IMR-90 (cell line): Measurements from ENCODE around the gene CENPP. TPM values are rescaled to one million over a fixed set of nuclear protein-coding genes. Genes with fewer than 3 reads are reported as not detected.

ENCODE experiments used
- ATAC-seq: fragments of 200-7000 bp; cut with Tn5 transposase; 2 replicates; pipeline ENCODE4 v1.9.1; 2020; ENCODE audit warnings: low read depth, mild to moderate bottlenecking, moderate library complexity
- BruUV-seq: library from RNA; stranded (reverse); fragments of 400-500 nt; replicated peaks from 2 replicates; lab custom pipeline; 2021; lab: Mats Ljungman, UMichigan
- CTCF ChIA-PET: fragments of 300-600 bp; formaldehyde crosslinking; extraction: SDS; loops from one replicate; lab custom pipeline; 2021; ENCODE audit warnings: antibody characterized with exemption; lab: Yijun Ruan, JAX
- POLR2A ChIA-PET: fragments of 300-600 bp; sonication (Branson Sonifier 250); formaldehyde crosslinking; loops from one replicate; lab custom pipeline; 2022; ENCODE audit warnings: antibody characterized with exemption; ENCODE audit not compliant: unreplicated experiment; lab: Charles Lee
- DNase-seq: peaks from one replicate; pipeline ENCODE4 v3.0.0; 2013
- H2AFZ ChIP-seq: replicated peaks from 2 replicates; pipeline ENCODE3; 2013; ENCODE audit warnings: low read length, mild to moderate bottlenecking; ENCODE audit not compliant: poor library complexity
- H2AK5ac ChIP-seq: 2 replicates; pipeline ENCODE4 v1.6.1; 2013; ENCODE audit warnings: low read depth, low read length, inconsistent platforms
- H2AK9ac ChIP-seq: replicated peaks from 2 replicates; pipeline ENCODE3; 2013; ENCODE audit warnings: mild to moderate bottlenecking, low read depth, low read length, moderate library complexity; ENCODE audit not compliant: poor library complexity
- H2BK120ac ChIP-seq: 2 replicates; pipeline ENCODE4 v1.6.1; 2013; ENCODE audit warnings: low read depth, low read length, inconsistent platforms
- H2BK15ac ChIP-seq: 3 replicates; pipeline ENCODE4 v1.6.1; 2013; ENCODE audit warnings: low read depth, low read length, inconsistent platforms
- H2BK20ac ChIP-seq: 2 replicates; pipeline ENCODE4 v1.6.1; 2013; ENCODE audit warnings: low read depth, mild to moderate bottlenecking, inconsistent platforms, low read length, moderate library complexity
- H2BK5ac ChIP-seq: 2 replicates; pipeline ENCODE4 v1.6.1; 2013; ENCODE audit warnings: mild to moderate bottlenecking, low read depth, low read length, inconsistent platforms; ENCODE audit not compliant: poor library complexity, severe bottlenecking
- H3K14ac ChIP-seq: replicated peaks from 2 replicates; pipeline ENCODE4 v1.6.1; 2013; ENCODE audit warnings: low read depth, low read length, inconsistent platforms
- H3K18ac ChIP-seq: 2 replicates; pipeline ENCODE4 v1.6.1; 2013; ENCODE audit warnings: low read depth, low read length, control low read depth
- H3K23ac ChIP-seq: 2 replicates; pipeline ENCODE4 v1.6.1; 2013; ENCODE audit warnings: low read depth, low read length, inconsistent platforms
- H3K27ac ChIP-seq: 2 replicates; pipeline ENCODE4 v1.5.1; 2013; ENCODE audit warnings: mild to moderate bottlenecking, control low read depth, low read length; ENCODE audit not compliant: insufficient read depth
- H3K27me3 ChIP-seq: 2 replicates; pipeline ENCODE4 v1.6.1; 2013; ENCODE audit warnings: low read length; ENCODE audit not compliant: control insufficient read depth, insufficient read depth
- H3K36me3 ChIP-seq: 2 replicates; pipeline ENCODE4 v1.6.1; 2013; ENCODE audit warnings: low read length, mixed read lengths; ENCODE audit not compliant: control insufficient read depth, insufficient read depth
- H3K4ac ChIP-seq: 2 replicates; pipeline ENCODE4 v1.6.1; 2013; ENCODE audit warnings: low read depth, low read length, inconsistent platforms
- H3K4me1 ChIP-seq: 2 replicates; pipeline ENCODE4 v1.6.1; 2013; ENCODE audit warnings: low read length, mixed read lengths; ENCODE audit not compliant: control insufficient read depth, insufficient read depth
- H3K4me2 ChIP-seq: 2 replicates; pipeline ENCODE4 v1.6.1; 2013; ENCODE audit warnings: low read depth, mild to moderate bottlenecking, control low read depth, low read length, moderate library complexity
- H3K4me3 ChIP-seq: 2 replicates; pipeline ENCODE4 v1.5.1; 2013; ENCODE audit warnings: low read depth, mild to moderate bottlenecking, control low read depth, low read length, moderate library complexity; ENCODE audit not compliant: insufficient read depth
- H3K56ac ChIP-seq: 2 replicates; pipeline ENCODE4 v1.6.1; 2013; ENCODE audit warnings: low read length, inconsistent platforms; ENCODE audit not compliant: insufficient read depth; ENCODE audit errors: extremely low read depth
- H3K79me1 ChIP-seq, 2 experiments: 2 replicates each; pipeline ENCODE4 v1.6.1; 2013; ENCODE audit warnings: low read length in 2 of 2, inconsistent platforms in 1 of 2, low read depth in 1 of 2
- H3K9ac ChIP-seq: 2 replicates; pipeline ENCODE4 v1.6.1; 2013; ENCODE audit warnings: low read depth, low read length, control low read depth
- H3K9me1 ChIP-seq: 2 replicates; pipeline ENCODE4 v1.6.1; 2013; ENCODE audit warnings: low read length, inconsistent platforms; ENCODE audit not compliant: insufficient read depth
- H3K9me3 ChIP-seq: 2 replicates; pipeline ENCODE4 v1.6.1; 2013; ENCODE audit warnings: low read length; ENCODE audit not compliant: control insufficient read depth, insufficient read depth
- H4K20me1 ChIP-seq: 2 replicates; pipeline ENCODE4 v1.6.1; 2013; ENCODE audit warnings: low read length, inconsistent platforms; ENCODE audit not compliant: insufficient read depth
- H4K5ac ChIP-seq: 2 replicates; pipeline ENCODE4 v1.6.1; 2013; ENCODE audit warnings: mild to moderate bottlenecking, low read depth, low read length, control low read depth
- H4K8ac ChIP-seq, 2 experiments: 2 replicates each; pipeline ENCODE4 v1.6.1; 2013; ENCODE audit warnings: low read depth in 2 of 2, low read length in 2 of 2, control low read depth in 1 of 2, inconsistent platforms in 1 of 2
- H4K91ac ChIP-seq: 2 replicates; pipeline ENCODE4 v1.6.1; 2013; ENCODE audit warnings: low read depth, low read length, inconsistent platforms; ENCODE audit not compliant: insufficient read depth
- CEBPB ChIP-seq: IDR thresholded peaks from 2 replicates; pipeline ENCODE4 v1.6.1; 2012; ENCODE audit warnings: low read depth, low read length, improper control_type of control experiment
- FOS ChIP-seq: fragments of 150-350 bp; IDR thresholded peaks from 2 replicates; pipeline ENCODE4 v1.6.1; 2016; ENCODE audit warnings: low read depth, low read length
- NFE2L2 ChIP-seq: fragments of 150-350 bp; IDR thresholded peaks from 2 replicates; pipeline ENCODE4 v1.6.1; 2016; ENCODE audit warnings: low read depth, mild to moderate bottlenecking, low read length
- USF2 ChIP-seq: fragments of 150-350 bp; IDR thresholded peaks from 2 replicates; pipeline ENCODE4 v1.6.1; 2017; ENCODE audit warnings: mild to moderate bottlenecking, antibody characterized with exemption, low read length, low read depth
- WGBS, 2 experiments: methylation state at CpG; one replicate each; pipeline versions ENCODE4 v1.1.5 to v1.1.7; 2013; ENCODE audit warnings: missing lambda C conversion rate in 2 of 2; ENCODE audit not compliant: insufficient read length in 1 of 2; ENCODE audit errors: extremely low coverage in 2 of 2; 5-methylcytosine and 5-hydroxymethylcytosine counted together
- dilution Hi-C: fragments of 300-500 bp; cut with HindIII; formaldehyde crosslinking; loops from one replicate; pipeline ENCODE4 v1.14.3; 2018; ENCODE audit warnings: low sequenced_read_pairs; ENCODE audit not compliant: unreplicated experiment
- in situ Hi-C: fragments of 300-500 bp; cut with MboI; formaldehyde crosslinking; loops from 3 replicates; pipeline ENCODE4 v1.14.3; 2019; ENCODE audit warnings: low sequenced_read_pairs, inconsistent platforms, mixed read lengths
- intact Hi-C: fragments of 100-400 bp; cut with micrococcal nuclease; formaldehyde crosslinking; loops from 2 replicates; pipeline ENCODE4 v1.10.0; 2022
- polyA plus RNA-seq, 3 experiments: library from polyadenylated mRNA; depleted of rRNA; stranded (reverse); fragments of >200 nt; gene quantifications; 2 replicates each; pipeline ENCODE4 v1.2.3, GENCODE V29; 2012; ENCODE audit warnings: low replicate concordance in 1 of 3
- total RNA-seq: library from RNA; depleted of rRNA; stranded (reverse); fragments of >200 nt; gene quantifications from 2 replicates; pipeline ENCODE4 v1.2.3, GENCODE V29; 2012

Gene CENPP
- total and polyA plus RNA-seq, 2 of the 4 experiments (the other 2 are of a cell fraction), result 1.4 to 2.0 TPM

- WGBS, 2 experiments, result 100% methylated on average over 4 of the region's 7 CpGs; no CpG with 5 or more reads in 1 of the 2 experiments
- Histone ChIP-seq H3K27me3 (no peaks in the 10 kb centered on the region), H3K9me3 (no peaks in the 10 kb centered on the region), H3K4me2 (no peak overlapping the region), H4K8ac (no peak overlapping the region), H2BK15ac (no peak overlapping the region), H3K9ac (no peak overlapping the region), H3K79me1 (peaks cover 34 to 82% of the 10 kb centered on the region in 2 experiments), H2BK5ac (no peak overlapping the region), H3K4me3 (no peak overlapping the region), H3K27ac (no peak overlapping the region), H3K4me1 (peaks cover under 1% of the 10 kb centered on the region; the same call in 1 of the 2 replicates), H4K5ac (no peak overlapping the region), H3K4ac (no peak overlapping the region), H3K14ac (no peak overlapping the region), H4K91ac (no peak overlapping the region), H3K18ac (no peak overlapping the region), H2BK120ac (no peak overlapping the region), H2AFZ (no peak overlapping the region), H2BK20ac (no peak overlapping the region), H3K9me1 (peaks cover 26% of the 10 kb centered on the region), H2AK5ac (no peak overlapping the region), H3K56ac (no peak overlapping the region), H3K23ac (no peak overlapping the region), H2AK9ac (no peak overlapping the region), H3K36me3 (peaks cover 34% of the 10 kb centered on the region), H4K20me1 (peaks cover 54% of the 10 kb centered on the region)
- ATAC-seq, result no peak
- DNase-seq, result no peak
- intact Hi-C loops, result no loop called here
- TF ChIP-seq USF2, result no peak
- no peak for TF ChIP-seq FOS
- TF ChIP-seq NFE2L2, result no peak
- TF ChIP-seq CEBPB, result no peak
- in situ Hi-C loops, result no loop called here
- ChIA-PET POLR2A (no interaction called here), CTCF (no interaction called here)
- no TSS peak for BruUV-seq
- dilution Hi-C loops, result no loop called here
Measured at GRCh38 chr9:92658176-92658575, 332.4 kb downstream of the CENPP start.
